Renal cortex interstitium (tissue), 11 donors: ENCODE data around the gene DOCK1. TPM values are rescaled to one million over a fixed set of nuclear protein-coding genes. Genes with fewer than 3 reads are reported as not detected.
"Not testable (repeated sequence)": the region's sequence is repeated elsewhere in the genome, so short reads cannot be mapped to it uniquely, and the experiment has no call there.

ENCODE experiments used
- DNase-seq, 11 donors: peaks; one replicate each; pipeline ENCODE4 v3.0.0-alpha.2; 2013; ENCODE audit warnings: low read depth in 9 of 11, low spot score in 4 of 11; ENCODE audit errors: extremely low read depth in 1 of 11
- polyA plus RNA-seq, 3 donors: library from polyadenylated mRNA; unstranded; fragments of 120-200 nt; gene quantifications; one replicate each; pipeline ENCODE4 v1.2.1, GENCODE V29; 2013; ENCODE audit not compliant: insufficient read length in 3 of 3

DOCK1 gene
- polyA plus RNA-seq, 3 donors = 62.5 to 69.5 (median 64.8) TPM

GRCh38 chr10:127299192-127299591 lies 394.0 kb downstream of the DOCK1 start:
- DNase-seq = not testable (repeated sequence)

- DNase-seq = no peak
These were observed 394.9 kb downstream of the DOCK1 start for GRCh38 chr10:127299956-127300689.

- DNase-seq = peak in 9 of 11 donors; percentile 24 to 51 (median 32)
These were observed 395.7 kb downstream of the DOCK1 start for GRCh38 chr10:127300868-127301321.

- no peak for DNase-seq
These were observed 397.1 kb downstream of the DOCK1 start for GRCh38 chr10:127302343-127302742.

GRCh38 chr10:127303105-127303504 lies 397.9 kb downstream of the DOCK1 start:
- no peak for DNase-seq

- DNase-seq = no peak
These were observed 398.5 kb downstream of the DOCK1 start for GRCh38 chr10:127303746-127304145.

- DNase-seq = no peak
These were observed 401.3 kb downstream of the DOCK1 start for GRCh38 chr10:127306479-127306878.

GRCh38 chr10:127307338-127307737 lies 402.1 kb downstream of the DOCK1 start:
- DNase-seq = no peak

- no peak for DNase-seq
These were observed 402.8 kb downstream of the DOCK1 start for GRCh38 chr10:127308031-127308430.

GRCh38 chr10:127309619-127310018 lies 404.4 kb downstream of the DOCK1 start:
- DNase-seq = not testable (repeated sequence)

- no peak for DNase-seq
These were observed 405.2 kb downstream of the DOCK1 start for GRCh38 chr10:127310430-127310829.

GRCh38 chr10:127310923-127311322 lies 405.7 kb downstream of the DOCK1 start:
- DNase-seq = no peak

- DNase-seq = no peak
These were observed 408.9 kb downstream of the DOCK1 start for GRCh38 chr10:127313996-127314700.

- DNase-seq = no peak
These were observed 409.6 kb downstream of the DOCK1 start for GRCh38 chr10:127314797-127315196.

- no peak for DNase-seq
These were observed 410.7 kb downstream of the DOCK1 start for GRCh38 chr10:127315888-127316287.

GRCh38 chr10:127318396-127318795 lies 413.2 kb downstream of the DOCK1 start:
- DNase-seq = no peak

GRCh38 chr10:127319271-127319670 lies 414.0 kb downstream of the DOCK1 start:
- no peak for DNase-seq

GRCh38 chr10:127319691-127320090 lies 414.5 kb downstream of the DOCK1 start:
- no peak for DNase-seq

- no peak for DNase-seq
These were observed 414.9 kb downstream of the DOCK1 start for GRCh38 chr10:127320176-127320575.

GRCh38 chr10:127322286-127322685 lies 417.1 kb downstream of the DOCK1 start:
- DNase-seq = no peak
